ENCODE results near the gene ATN1. TPM values are rescaled to one million over a fixed set of nuclear protein-coding genes. Genes with fewer than 3 reads are reported as not detected.

The ATN1 gene
- total RNA-seq, 1 donor from 2014 or later: 207 TPM

DNA sequence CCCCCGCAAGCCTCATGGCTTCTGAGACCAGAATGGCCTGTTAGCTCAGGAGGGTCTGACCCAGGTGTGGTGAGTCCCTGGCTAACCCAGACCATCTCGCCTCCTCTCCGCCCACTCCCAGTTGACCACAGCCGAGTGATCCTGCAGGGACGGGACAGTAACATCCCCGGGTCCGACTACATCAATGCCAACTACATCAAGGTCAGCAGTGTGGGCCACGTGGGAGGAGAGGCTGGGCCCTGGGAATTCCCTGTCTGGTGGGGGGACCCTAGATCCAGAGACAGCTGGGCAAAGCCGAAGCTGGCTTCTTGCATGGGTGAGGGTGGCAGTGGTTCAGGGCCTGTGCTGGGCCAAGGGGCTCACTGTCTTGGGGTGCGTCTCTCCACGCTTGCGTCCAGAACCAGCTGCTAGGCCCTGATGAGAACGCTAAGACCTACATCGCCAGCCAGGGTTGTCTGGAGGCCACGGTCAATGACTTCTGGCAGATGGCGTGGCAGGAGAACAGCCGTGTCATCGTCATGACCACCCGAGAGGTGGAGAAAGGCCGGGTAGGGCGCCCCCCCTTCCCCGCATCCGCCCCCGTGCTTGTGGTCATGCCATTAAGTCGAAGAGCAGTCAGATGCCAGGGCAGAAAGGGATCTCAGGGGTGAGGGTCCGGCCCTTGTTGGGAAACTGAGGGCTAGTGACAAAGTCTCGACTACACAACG, 28.4 kb downstream of the ATN1 start:
- Histone ChIP-seq H3K9me3 (no peaks in the 10 kb centered on the region), H3K4me1 (no peaks in the 10 kb centered on the region), H3K27ac (no peak overlapping the region), H3K36me3 (no peaks in the 10 kb centered on the region), H3K4me3 (no peak overlapping the region), H3K27me3 (no peaks in the 10 kb centered on the region)
- intact Hi-C loops (cut with DNase I): no loop called here
- peak in 1 of 2 donors; percentile 63 for DNase-seq (ENCODE audit: low spot score in 2 of 2)
- TF ChIP-seq, protein P1, sequence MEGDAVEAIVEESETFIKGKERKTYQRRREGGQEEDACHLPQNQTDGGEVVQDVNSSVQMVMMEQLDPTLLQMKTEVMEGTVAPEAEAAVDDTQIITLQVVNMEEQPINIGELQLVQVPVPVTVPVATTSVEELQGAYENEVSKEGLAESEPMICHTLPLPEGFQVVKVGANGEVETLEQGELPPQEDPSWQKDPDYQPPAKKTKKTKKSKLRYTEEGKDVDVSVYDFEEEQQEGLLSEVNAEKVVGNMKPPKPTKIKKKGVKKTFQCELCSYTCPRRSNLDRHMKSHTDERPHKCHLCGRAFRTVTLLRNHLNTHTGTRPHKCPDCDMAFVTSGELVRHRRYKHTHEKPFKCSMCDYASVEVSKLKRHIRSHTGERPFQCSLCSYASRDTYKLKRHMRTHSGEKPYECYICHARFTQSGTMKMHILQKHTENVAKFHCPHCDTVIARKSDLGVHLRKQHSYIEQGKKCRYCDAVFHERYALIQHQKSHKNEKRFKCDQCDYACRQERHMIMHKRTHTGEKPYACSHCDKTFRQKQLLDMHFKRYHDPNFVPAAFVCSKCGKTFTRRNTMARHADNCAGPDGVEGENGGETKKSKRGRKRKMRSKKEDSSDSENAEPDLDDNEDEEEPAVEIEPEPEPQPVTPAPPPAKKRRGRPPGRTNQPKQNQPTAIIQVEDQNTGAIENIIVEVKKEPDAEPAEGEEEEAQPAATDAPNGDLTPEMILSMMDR (IDR thresholded peaks at IDR 0.05): no peak

DNA sequence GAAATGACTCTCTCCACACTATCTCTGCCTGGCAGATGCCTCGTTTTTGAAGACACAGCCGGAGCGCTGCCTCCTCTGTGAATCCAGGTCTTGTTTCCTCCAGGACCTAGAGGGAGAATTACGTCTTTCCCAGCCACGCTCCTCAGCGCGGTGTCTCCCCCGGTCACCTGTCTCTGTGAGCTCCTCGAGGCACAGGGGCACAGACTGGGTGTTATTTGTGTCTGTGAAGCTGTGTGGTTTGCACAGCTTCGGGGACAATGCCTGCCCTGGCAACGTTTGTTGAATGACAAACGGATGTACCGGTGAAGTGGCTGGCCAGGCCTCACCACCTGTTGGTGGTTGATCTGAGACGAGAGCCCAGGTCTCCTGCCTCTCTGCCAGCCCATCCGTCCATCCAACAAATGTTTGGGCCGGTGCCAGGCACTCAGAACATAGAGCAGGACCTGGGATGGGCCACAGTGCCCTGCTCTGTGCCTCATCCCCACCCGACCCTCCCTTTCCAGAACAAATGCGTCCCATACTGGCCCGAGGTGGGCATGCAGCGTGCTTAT, 29.5 kb downstream of the ATN1 start:
- intact Hi-C loops (cut with DNase I): no loop called here
- peak in 1 of 2 donors; percentile 64 for DNase-seq (ENCODE audit: low spot score in 2 of 2)
- Histone ChIP-seq H3K9me3 (no peaks in the 10 kb centered on the region), H3K27me3 (no peaks in the 10 kb centered on the region), H3K4me1 (peaks cover 0 to 7% of the 10 kb centered on the region in 2 donors), H3K4me3 (no peak overlapping the region), H3K27ac (no peak overlapping the region), H3K36me3 (no peaks in the 10 kb centered on the region)
- TF ChIP-seq, protein P1 (IDR thresholded peaks at IDR 0.05): no peak

DNA sequence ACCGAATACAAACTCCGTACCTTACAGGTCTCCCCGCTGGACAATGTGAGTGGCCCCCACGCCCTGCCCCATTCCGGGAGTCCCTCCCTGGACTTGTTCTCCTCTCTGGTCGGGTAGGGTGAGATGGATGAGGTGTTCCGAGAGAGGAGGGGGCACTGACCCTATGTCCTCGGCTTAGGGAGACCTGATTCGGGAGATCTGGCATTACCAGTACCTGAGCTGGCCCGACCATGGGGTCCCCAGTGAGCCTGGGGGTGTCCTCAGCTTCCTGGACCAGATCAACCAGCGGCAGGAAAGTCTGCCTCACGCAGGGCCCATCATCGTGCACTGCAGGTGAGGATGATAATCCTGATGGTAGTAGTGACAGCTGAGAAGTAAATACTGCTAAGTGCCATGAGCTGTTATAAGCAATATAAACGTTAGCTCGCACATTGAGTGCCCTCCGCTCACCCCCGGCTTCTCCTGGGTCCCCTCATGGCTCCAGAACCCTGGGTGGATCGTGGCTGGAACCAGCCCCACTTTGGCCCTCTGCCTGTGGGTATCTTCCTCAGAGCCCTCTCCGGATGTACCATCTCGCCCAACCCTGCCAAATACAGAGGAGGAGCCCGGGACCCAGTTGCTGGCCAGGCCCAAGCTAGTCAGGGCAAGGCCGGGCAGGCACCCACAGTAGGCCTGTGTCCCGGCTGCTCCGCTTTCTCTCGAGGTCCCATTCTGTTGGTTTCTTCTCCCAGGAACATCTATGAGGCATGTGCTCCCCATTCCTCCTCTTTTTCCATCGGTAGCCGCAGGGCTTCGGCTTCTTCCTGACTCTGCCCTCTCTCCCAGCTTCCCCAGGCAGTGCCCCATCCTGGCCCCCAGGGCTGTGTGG, 30.2 kb downstream of the ATN1 start:
- Histone ChIP-seq H3K4me3 (no peak overlapping the region), H3K9me3 (no peaks in the 10 kb centered on the region), H3K27me3 (no peaks in the 10 kb centered on the region), H3K27ac (peak overlapping the region in 1 of 2 donors; percentile 22), H3K4me1 (peaks cover 0 to 7% of the 10 kb centered on the region in 2 donors), H3K36me3 (no peaks in the 10 kb centered on the region)
- no peak for DNase-seq (ENCODE audit: low spot score in 2 of 2)
- TF ChIP-seq, protein P1 (IDR thresholded peaks at IDR 0.05): no peak
- intact Hi-C loops (cut with DNase I): no loop called here

DNA sequence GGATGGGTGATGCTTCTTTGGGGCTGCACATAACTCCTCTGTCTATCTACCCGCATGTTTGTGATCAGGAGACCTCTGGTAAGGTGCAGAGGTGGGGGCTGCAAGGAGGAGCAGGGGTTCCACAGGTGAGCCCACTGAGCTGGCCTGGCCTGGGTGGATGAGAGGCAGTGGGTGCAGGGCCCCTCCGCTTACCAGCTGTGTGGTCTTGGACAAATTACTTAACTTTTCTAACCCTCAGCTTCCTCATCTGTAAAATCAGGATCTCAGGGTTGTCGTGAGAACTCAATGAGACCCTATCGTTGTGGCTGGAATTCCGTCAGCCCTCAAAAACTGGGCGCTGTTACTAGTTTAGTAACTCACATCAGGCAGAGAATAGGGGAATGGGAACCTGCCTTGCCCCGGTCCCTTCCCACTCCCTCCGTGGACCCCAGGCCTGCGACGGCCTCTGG, 30.9 kb downstream of the ATN1 start:
- TF ChIP-seq, protein P1 (IDR thresholded peaks at IDR 0.05): no peak
- Histone ChIP-seq H3K4me1 (peaks cover 0 to 7% of the 10 kb centered on the region in 2 donors), H3K4me3 (no peak overlapping the region), H3K27me3 (no peaks in the 10 kb centered on the region), H3K9me3 (no peaks in the 10 kb centered on the region), H3K36me3 (no peaks in the 10 kb centered on the region), H3K27ac (peak overlapping the region; percentile 14 to 53)
- DNase-seq (ENCODE audit: low spot score in 2 of 2): no peak
- intact Hi-C loops (cut with DNase I): no loop called here

DNA sequence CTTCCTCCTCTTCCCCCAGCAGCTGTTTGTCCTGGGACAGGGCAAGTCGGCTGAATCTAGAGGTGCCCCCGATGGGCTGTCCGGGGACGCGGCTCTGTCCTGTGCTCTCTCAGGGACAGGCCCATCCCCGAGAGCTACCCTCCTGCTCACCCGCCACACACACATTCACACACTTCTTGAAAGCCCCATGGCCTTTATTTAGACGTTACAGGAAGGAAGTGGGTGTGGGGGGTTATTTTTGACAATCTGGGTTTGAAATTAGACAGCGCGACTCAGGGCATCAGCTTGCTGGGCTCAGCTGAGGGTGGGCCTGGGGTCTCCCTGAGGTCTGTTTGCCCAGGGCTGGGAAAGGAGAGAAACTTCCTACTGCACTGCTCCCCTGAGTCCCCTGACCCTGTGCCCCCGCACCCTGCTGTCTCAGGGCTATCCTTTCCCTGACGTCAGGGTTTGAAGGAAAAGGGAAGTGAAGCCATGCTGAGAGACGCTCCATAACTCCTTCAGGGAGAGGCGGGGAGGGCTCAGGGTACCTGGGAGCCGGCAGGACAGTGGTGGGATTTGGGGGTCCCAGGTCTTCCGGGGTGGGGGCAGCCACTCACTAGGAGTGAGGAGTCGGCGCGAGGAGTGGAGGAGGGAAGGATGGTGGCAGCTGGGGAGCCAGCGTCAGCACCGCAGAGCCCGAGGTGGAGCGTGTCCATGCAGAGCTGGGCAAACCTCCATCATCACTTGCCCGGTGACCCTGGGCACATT, 31.5 kb downstream of the ATN1 start:
- no peak overlapping the region for H3K4me3 ChIP-seq
- no peaks in the 10 kb centered on the region for H3K36me3 ChIP-seq
- no peaks in the 10 kb centered on the region for H3K9me3 ChIP-seq
- TF ChIP-seq, protein P1 (IDR thresholded peaks at IDR 0.05): no peak
- peak overlapping the region; percentile 14 to 53 for H3K27ac ChIP-seq
- DNase-seq (ENCODE audit: low spot score in 2 of 2): peak in 1 of 2 donors; percentile 72
- peaks cover 0 to 7% of the 10 kb centered on the region in 2 donors for H3K4me1 ChIP-seq
- intact Hi-C loops (cut with DNase I): no loop called here
- no peaks in the 10 kb centered on the region for H3K27me3 ChIP-seq

Data from ascending aorta (tissue), 2 donors.